HG03135 (cell line): Measurements from ENCODE around the gene SLC25A19.
"Not testable (repeated sequence)": the region's sequence is repeated elsewhere in the genome, so short reads cannot be mapped to it uniquely, and the experiment has no call there.

Experiments used
- ATAC-seq: cut with Tn5 transposase; IDR thresholded peaks from one replicate; pipeline ENCODE4 v1.9.1; 2021; ENCODE audit warnings: mild to moderate bottlenecking, moderate library complexity; ENCODE audit not compliant: unreplicated experiment

Gene SLC25A19

GRCh38 chr17:75267411-75268232 is 21.6 kb downstream of the SLC25A19 start:
- ATAC-seq: no peak

- no peak for ATAC-seq
These were observed 22.2 kb downstream of the SLC25A19 start for GRCh38 chr17:75267153-75267410.

GRCh38 chr17:75266316-75267152 is 22.7 kb downstream of the SLC25A19 start:
- no peak for ATAC-seq

- no peak for ATAC-seq
These were observed 23.5 kb downstream of the SLC25A19 start for GRCh38 chr17:75265614-75266315.

GRCh38 chr17:75263055-75263454 is 26.2 kb downstream of the SLC25A19 start:
- ATAC-seq: no peak

- ATAC-seq: no peak
These were observed 27.1 kb downstream of the SLC25A19 start for GRCh38 chr17:75262112-75262606.

GRCh38 chr17:75261336-75262111 is 27.7 kb downstream of the SLC25A19 start, which contains the start of the genes GGA3 and MRPS7:
Gene GGA3, minus strand, starts transcription at chr17:75261606. Its CDS starts 19 bp downstream, at chr17:75261587.
Gene MRPS7, plus strand, starts transcription at chr17:75261879. Its CDS starts 22 bp downstream, at chr17:75261901.
- peak; percentile 87 for ATAC-seq

- peak; percentile 14 for ATAC-seq
These were observed 28.4 kb downstream of the SLC25A19 start for GRCh38 chr17:75260641-75261335.

GRCh38 chr17:75257228-75257627 is 32.0 kb downstream of the SLC25A19 start:
- ATAC-seq: not testable (repeated sequence)

GRCh38 chr17:75255954-75256698 is 33.1 kb downstream of the SLC25A19 start:
- not testable (repeated sequence) for ATAC-seq

GRCh38 chr17:75252039-75252816 is 37.0 kb downstream of the SLC25A19 start:
- ATAC-seq: no peak

GRCh38 chr17:75250009-75250471 is 39.2 kb downstream of the SLC25A19 start:
- ATAC-seq: peak; percentile 80

- ATAC-seq: no peak
These were observed 39.7 kb downstream of the SLC25A19 start for GRCh38 chr17:75249564-75249963.

- ATAC-seq: no peak
These were observed 42.8 kb downstream of the SLC25A19 start for GRCh38 chr17:75246404-75246803.

GRCh38 chr17:75245011-75245410 is 44.2 kb downstream of the SLC25A19 start:
- ATAC-seq: no peak

- ATAC-seq: no peak
These were observed 44.9 kb downstream of the SLC25A19 start for GRCh38 chr17:75244133-75244866.

- ATAC-seq: no peak
These were observed 46.7 kb downstream of the SLC25A19 start for GRCh38 chr17:75242461-75243042.
